SK-N-SH treated with all-trans-retinoic acid at 6 μM for 48 hours (cell line): Measurements from ENCODE around the gene GSTO2.

ENCODE experiments used
- ISL1 ChIP-seq: fragments of 250-450 bp; sonication (Bioruptor Pico); IDR thresholded peaks from 2 replicates; pipeline ENCODE4 v2.1.2; 2022; ENCODE audit warnings: mild to moderate bottlenecking, moderate library complexity
- OSR1 ChIP-seq: fragments of 250-450 bp; sonication (Bioruptor Pico); IDR thresholded peaks from 2 replicates; pipeline ENCODE4 v1.8.0; 2022; ENCODE audit warnings: moderate library complexity, mild to moderate bottlenecking, inconsistent platforms
- SNAI2 ChIP-seq: fragments of 250-450 bp; sonication (Bioruptor Pico); IDR thresholded peaks from 2 replicates; pipeline ENCODE4 v1.5.0; 2020; ENCODE audit warnings: mild to moderate bottlenecking, moderate library complexity
- ZNF70 ChIP-seq: fragments of 450-650 bp; formaldehyde crosslinking; IDR thresholded peaks from 2 replicates; pipeline ENCODE4 v1.5.0; 2020; ENCODE audit warnings: mild to moderate bottlenecking, moderate library complexity
- TF ChIP-seq, protein P1 (sequence below): fragments of 250-450 bp; sonication (Bioruptor Pico); IDR thresholded peaks from 2 replicates; pipeline ENCODE4 v1.8.0; 2020; ENCODE audit warnings: mild to moderate bottlenecking, moderate library complexity, borderline replicate concordance

DNA sequence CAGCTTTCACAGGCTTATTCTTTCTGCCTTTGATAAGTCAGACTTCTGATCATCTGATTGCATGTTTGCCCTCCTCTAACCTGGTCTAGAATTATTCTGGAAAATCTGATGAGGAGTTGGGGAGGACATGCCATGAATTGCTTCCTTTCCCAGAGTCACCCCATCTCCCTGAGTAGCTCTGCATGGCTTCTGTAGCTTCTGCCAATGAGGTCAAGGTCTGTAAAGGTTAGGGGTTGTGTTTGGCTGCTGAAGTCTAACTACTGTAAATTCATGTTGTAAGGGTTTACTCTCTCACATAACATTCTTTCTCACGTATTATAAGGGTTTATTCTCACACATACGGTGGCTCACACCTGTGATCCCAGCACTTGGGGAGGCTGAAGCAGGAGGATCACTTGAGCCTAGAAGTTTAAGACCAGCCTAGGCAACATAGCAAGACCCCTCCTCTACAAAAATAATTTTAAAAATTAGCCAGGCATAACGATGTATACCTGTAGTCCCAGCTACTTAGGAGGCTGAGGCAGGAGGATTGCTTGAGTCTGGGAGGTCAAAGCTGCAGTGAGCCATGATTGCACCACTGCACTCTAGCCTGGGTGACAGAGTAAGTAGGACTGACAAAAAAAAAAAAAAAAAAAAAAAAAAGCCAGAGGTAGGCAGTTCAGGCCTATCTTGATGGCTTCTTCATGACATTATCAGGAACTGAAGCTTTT is 10.7 kb downstream of the GSTO2 start:
- TF ChIP-seq SNAI2 (no peak), ISL1 (CRISPR knock-in tag) (no peak), OSR1 (CRISPR knock-in tag) (no peak), ZNF70 (CRISPR knock-in tag) (no peak)
- TF ChIP-seq, protein P1, sequence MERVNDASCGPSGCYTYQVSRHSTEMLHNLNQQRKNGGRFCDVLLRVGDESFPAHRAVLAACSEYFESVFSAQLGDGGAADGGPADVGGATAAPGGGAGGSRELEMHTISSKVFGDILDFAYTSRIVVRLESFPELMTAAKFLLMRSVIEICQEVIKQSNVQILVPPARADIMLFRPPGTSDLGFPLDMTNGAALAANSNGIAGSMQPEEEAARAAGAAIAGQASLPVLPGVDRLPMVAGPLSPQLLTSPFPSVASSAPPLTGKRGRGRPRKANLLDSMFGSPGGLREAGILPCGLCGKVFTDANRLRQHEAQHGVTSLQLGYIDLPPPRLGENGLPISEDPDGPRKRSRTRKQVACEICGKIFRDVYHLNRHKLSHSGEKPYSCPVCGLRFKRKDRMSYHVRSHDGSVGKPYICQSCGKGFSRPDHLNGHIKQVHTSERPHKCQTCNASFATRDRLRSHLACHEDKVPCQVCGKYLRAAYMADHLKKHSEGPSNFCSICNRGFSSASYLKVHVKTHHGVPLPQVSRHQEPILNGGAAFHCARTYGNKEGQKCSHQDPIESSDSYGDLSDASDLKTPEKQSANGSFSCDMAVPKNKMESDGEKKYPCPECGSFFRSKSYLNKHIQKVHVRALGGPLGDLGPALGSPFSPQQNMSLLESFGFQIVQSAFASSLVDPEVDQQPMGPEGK (CRISPR knock-in tag): no peak
